22Rv1 (cell line): ENCODE results near the gene AURKA.
"Not testable (repeated sequence)": the region's sequence is repeated elsewhere in the genome, so short reads cannot be mapped to it uniquely, and the experiment has no call there.

ENCODE experiments used
- H3K27ac ChIP-seq: fragments of 450-650 bp; 2 replicates; pipeline ENCODE4 v1.5.1; 2017
- CTCF ChIP-seq: fragments of 450-650 bp; IDR thresholded peaks from 2 replicates; pipeline ENCODE4 v1.5.1; 2017; ENCODE audit warnings: mild to moderate bottlenecking
- ZFX ChIP-seq: fragments of 450-650 bp; IDR thresholded peaks from 2 replicates; pipeline ENCODE4 v1.6.1; 2017; ENCODE audit warnings: antibody characterized with exemption, borderline replicate concordance

The AURKA gene

DNA sequence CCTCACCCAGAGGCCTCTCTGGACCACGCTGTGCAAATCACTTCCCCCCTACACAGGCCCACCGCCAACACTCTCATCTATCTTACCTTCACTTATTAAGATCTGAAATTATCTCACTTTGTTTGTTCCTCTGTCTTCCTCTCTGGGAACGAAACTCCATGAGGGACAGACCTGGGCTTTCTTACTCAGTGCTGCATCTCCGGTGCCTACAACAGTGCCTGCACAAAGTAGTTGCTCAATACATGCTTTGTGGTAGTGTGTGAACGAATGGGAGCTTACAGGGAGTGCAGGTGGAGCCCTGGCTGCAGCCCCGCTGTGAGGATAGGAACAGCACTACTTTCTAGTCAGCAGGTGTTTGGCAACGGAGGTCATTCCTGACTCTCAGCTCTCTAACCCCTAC lies 25.4 kb upstream of the AURKA start:
- H3K27ac ChIP-seq = no peak overlapping the region
- TF ChIP-seq CTCF (no peak), ZFX (no peak)

GRCh38 chr20:56414842-56415765 lies 23.1 kb upstream of the AURKA start:
- H3K27ac ChIP-seq = no peak overlapping the region
- TF ChIP-seq CTCF = no peak
- no peak for TF ChIP-seq ZFX

DNA sequence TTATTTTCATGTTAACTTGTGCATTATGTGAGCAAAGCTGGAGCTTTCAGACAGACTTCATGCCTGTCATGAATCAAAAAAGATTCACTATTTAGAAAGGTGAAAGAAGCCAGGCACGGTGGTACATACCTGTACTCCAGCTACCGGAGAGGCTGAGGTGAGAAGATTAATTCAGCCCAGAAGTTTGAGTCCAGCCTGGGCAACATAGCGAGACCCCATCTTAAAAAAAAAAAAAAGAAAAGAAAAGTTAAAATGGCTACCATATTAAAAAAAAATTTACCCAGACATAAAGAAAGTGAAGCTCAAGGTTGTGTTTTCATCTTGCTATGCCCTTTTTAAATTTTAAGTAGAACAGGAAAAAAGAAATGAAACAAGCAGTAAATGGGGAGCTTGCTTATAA lies 20.9 kb upstream of the AURKA start:
- H3K27ac ChIP-seq = no peak overlapping the region
- no peak for TF ChIP-seq CTCF
- no peak for TF ChIP-seq ZFX

- no peak overlapping the region for H3K27ac ChIP-seq
- no peak for TF ChIP-seq CTCF
- TF ChIP-seq ZFX = no peak
Measured at GRCh38 chr20:56412473-56412790, 20.4 kb upstream of the AURKA start.

DNA sequence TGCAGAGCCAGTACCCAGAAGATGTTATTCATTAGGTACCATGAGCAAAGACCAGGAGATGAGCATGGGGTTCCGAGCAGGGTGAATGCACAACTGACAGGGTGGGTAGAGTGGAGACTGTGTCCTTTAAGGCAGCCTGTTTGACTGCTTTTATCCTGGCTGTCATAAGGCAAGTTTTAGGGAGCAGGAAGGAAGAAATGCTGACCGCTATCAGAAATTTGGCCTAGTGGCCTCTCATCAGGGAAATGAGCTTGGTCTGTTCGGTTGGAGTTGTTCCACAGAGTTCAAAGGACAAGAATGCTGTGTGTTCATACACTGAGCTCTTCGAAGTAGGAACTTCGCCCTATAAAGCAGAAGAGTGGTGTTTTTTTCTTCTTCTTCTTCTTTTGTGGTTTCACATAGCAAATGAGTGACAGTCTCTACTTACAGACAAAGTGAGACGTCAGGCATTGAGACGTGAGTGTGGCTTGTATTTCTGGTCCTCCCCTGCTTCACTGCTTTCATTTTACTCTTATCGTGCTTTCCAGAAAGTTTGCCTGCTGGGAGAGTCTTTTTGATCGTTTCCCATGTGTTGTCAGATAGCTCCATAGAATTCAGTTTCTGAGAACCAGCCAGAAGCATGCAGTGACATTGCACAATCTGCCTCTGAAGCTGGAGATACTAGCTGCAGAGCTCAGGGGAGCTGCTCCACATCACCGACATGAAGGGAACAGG lies 19.9 kb upstream of the AURKA start, which contains the start of gene CASS4:
Gene CASS4 (plus strand): TSS at position 502 of the 714 bp plus-strand sequence. CDS start 199 bp downstream, at position 701.
- H3K27ac ChIP-seq = no peak within 1 kb of the TSS
- TF ChIP-seq ZFX = no peak
- TF ChIP-seq CTCF = no peak

GRCh38 chr20:56411287-56411686 lies 19.3 kb upstream of the AURKA start:
- not testable (repeated sequence) for H3K27ac ChIP-seq

GRCh38 chr20:56409956-56410355 lies 17.9 kb upstream of the AURKA start:
- no peak overlapping the region for H3K27ac ChIP-seq
- TF ChIP-seq CTCF (no peak), ZFX (no peak)
